HG02981 (cell line): ENCODE measurements around the gene RAB40C.

Source experiments
- ATAC-seq: cut with Tn5 transposase; IDR thresholded peaks from one replicate; pipeline ENCODE4 v1.9.1; 2021; ENCODE audit warnings: mild to moderate bottlenecking, moderate library complexity; ENCODE audit not compliant: unreplicated experiment

The RAB40C gene

GRCh38 chr16:608019-608418, 18.2 kb downstream of the RAB40C start:
- ATAC-seq: no peak

GRCh38 chr16:609316-609715, 19.4 kb downstream of the RAB40C start:
- no peak for ATAC-seq

GRCh38 chr16:609984-610383, 20.1 kb downstream of the RAB40C start:
- ATAC-seq: no peak

GRCh38 chr16:610513-611381, 20.9 kb downstream of the RAB40C start:
- no peak for ATAC-seq

GRCh38 chr16:615122-615521, 25.3 kb downstream of the RAB40C start:
- no peak for ATAC-seq

GRCh38 chr16:616733-617586, 27.1 kb downstream of the RAB40C start:
- ATAC-seq: no peak

- no peak for ATAC-seq
Measured at GRCh38 chr16:617855-618254, 28.0 kb downstream of the RAB40C start.

- no peak for ATAC-seq
Measured at GRCh38 chr16:619476-620100, 29.7 kb downstream of the RAB40C start.

- ATAC-seq: no peak
Measured at GRCh38 chr16:620700-621525, 31.0 kb downstream of the RAB40C start.

- no peak for ATAC-seq
Measured at GRCh38 chr16:621526-622105, 31.8 kb downstream of the RAB40C start.

- no peak for ATAC-seq
Measured at GRCh38 chr16:622920-623280, 33.0 kb downstream of the RAB40C start.

- no peak for ATAC-seq
Measured at GRCh38 chr16:624526-625070, 34.7 kb downstream of the RAB40C start.

GRCh38 chr16:625117-625976, 35.5 kb downstream of the RAB40C start:
- ATAC-seq: no peak

- ATAC-seq: no peak
Measured at GRCh38 chr16:625977-626765, 36.3 kb downstream of the RAB40C start.

GRCh38 chr16:626787-627453, 37.1 kb downstream of the RAB40C start:
- ATAC-seq: no peak

GRCh38 chr16:627454-628239, 37.8 kb downstream of the RAB40C start:
- ATAC-seq: no peak
